ENCODE data around the gene ESRRB. TPM values are rescaled to one million over a fixed set of nuclear protein-coding genes. Genes with fewer than 3 reads are reported as not detected.

Gene ESRRB
- total RNA-seq, 1 experiment from 2014 or later: 1.6 TPM

- TF ChIP-seq ZBTB43 (CRISPR knock-in tag; IDR thresholded peaks at IDR 0.05) (no peak), OVOL2 (CRISPR knock-in tag; IDR thresholded peaks at IDR 0.05; ENCODE audit: borderline replicate concordance) (no peak), ZNF317 (CRISPR knock-in tag; IDR thresholded peaks at IDR 0.05; ENCODE audit: borderline replicate concordance, low read depth) (no peak), ZNF512 (CRISPR knock-in tag; IDR thresholded peaks at IDR 0.05; ENCODE audit: borderline replicate concordance) (no peak), IRF2 (CRISPR knock-in tag; IDR thresholded peaks at IDR 0.05; ENCODE audit: borderline replicate concordance, low read depth) (no peak), MXD4 (CRISPR knock-in tag; IDR thresholded peaks at IDR 0.05; ENCODE audit: borderline replicate concordance) (no peak), NFYB (CRISPR knock-in tag; conservative IDR thresholded peaks at IDR 0.05; ENCODE audit: low read depth) (no peak), AFF4 (CRISPR knock-in tag; IDR thresholded peaks at IDR 0.05; ENCODE audit: borderline replicate concordance) (no peak), PRRX2 (CRISPR knock-in tag; IDR thresholded peaks at IDR 0.05) (no peak)
These were observed 453 bp upstream of the ESRRB start (continued) for GRCh38 chr14:76375484-76375883.

GRCh38 chr14:76376409-76376877 is 506 bp downstream of the ESRRB start:
- DNase-seq (ENCODE audit: low spot score) (no peak), ATAC-seq (peak; percentile 7; the same call in 1 of the 2 replicates)
- no peak for TF ChIP-seq E2F1 (CRISPR knock-in tag; IDR thresholded peaks at IDR 0.05)
- peak; percentile 15; the same call in 1 of the 2 replicates for TF ChIP-seq PRDM15 (CRISPR knock-in tag; IDR thresholded peaks at IDR 0.05)
- Mint-ChIP-seq H3K4me3 (peak overlapping the region; percentile 96), H3K27me3 (ENCODE audit: low read depth) (peaks cover 85% of the 10 kb centered on the region), H3K36me3 (no peaks in the 10 kb centered on the region), H3K27ac (no peak overlapping the region), H3K4me1 (peaks cover 24% of the 10 kb centered on the region), H3K9me3 (no peaks in the 10 kb centered on the region)
- CTCF ChIA-PET: interaction anchor here (0.6 to 6.5 kb wide), 3 partner anchors 11 to 272 kb away, joined by 4 to 29 read pairs (median 4); no protein-coding TSS in a partner anchor
- POLR2A ChIA-PET: no interaction called here

All from WTC11 (cell line).